ENCODE results near the gene AHNAK.
A peak's percentile ranks its signal among the peaks of the same experiment; 100 is the strongest.

The AHNAK gene

GRCh38 chr11:62404435-62404834 is 142.2 kb downstream of the AHNAK start:
- no peak overlapping the region for H3K4me3 ChIP-seq (ENCODE audit: low read length)
- no peak for DNase-seq (ENCODE audit: low read depth)

GRCh38 chr11:62402960-62403730 is 143.5 kb downstream of the AHNAK start:
- TF ChIP-seq CTCF (conservative IDR thresholded peaks at IDR 0.05; ENCODE audit: low read depth, low read length) = no peak
- no peak for DNase-seq (ENCODE audit: low read depth)
- no peak overlapping the region for H3K4me3 ChIP-seq (ENCODE audit: low read length)

More at GRCh38 chr11:62404435-62404834, 142.2 kb downstream of the AHNAK start:
- TF ChIP-seq CTCF (conservative IDR thresholded peaks at IDR 0.05; ENCODE audit: low read depth, low read length) = no peak

- no peak for DNase-seq (ENCODE audit: low read depth)
- TF ChIP-seq CTCF (conservative IDR thresholded peaks at IDR 0.05; ENCODE audit: low read depth, low read length) = no peak
- no peak overlapping the region for H3K4me3 ChIP-seq (ENCODE audit: low read length)
Measured at GRCh38 chr11:62402226-62402959, 144.2 kb downstream of the AHNAK start.

DNA sequence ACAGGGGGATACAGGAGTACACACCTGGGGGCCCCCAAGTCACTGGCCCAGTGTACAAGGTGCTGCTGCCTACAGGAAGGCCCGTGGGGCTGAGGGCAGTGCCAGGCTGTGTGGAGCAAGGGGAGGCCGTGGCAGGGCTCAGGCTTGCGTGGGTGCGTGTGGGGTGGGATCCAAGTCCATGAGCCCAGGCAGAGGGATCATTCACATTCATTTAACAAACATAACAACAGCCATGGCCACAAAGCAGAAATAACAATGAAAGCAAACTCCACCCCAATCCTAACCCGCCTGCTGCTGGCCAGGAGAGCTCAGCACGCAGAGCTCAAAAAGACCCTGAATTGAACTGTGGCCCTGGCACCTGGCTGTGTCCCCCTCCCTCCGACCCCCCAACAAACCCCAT is 144.8 kb downstream of the AHNAK start:
- DNase-seq (ENCODE audit: low read depth) = no peak
- no peak overlapping the region for H3K4me3 ChIP-seq (ENCODE audit: low read length)
- no peak for TF ChIP-seq CTCF (conservative IDR thresholded peaks at IDR 0.05; ENCODE audit: low read depth, low read length)

GRCh38 chr11:62401356-62401755 is 145.2 kb downstream of the AHNAK start:
- H3K4me3 ChIP-seq (ENCODE audit: low read length) = no peak overlapping the region
- DNase-seq (ENCODE audit: low read depth) = no peak
- TF ChIP-seq CTCF (conservative IDR thresholded peaks at IDR 0.05; ENCODE audit: low read depth, low read length) = no peak

DNA sequence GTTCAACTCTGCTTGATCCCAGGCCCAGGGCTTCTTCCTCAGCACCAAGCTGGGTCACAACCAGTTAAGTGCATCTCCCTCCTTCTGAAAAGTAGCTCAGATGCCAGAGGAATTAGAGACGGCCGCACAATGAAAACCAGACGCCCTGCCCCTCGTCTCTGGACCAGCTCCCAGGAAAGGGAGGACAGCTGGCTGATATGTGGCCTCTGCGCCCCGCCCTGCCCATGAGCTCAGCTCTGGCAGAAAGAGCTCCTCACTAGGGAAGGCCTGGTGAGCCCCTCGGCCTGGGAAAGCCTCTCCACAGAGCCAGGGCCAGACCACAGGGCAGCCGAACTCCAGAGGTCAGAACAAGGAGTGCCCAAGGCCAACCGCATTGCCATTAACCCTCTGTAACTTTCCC is 145.8 kb downstream of the AHNAK start:
- TF ChIP-seq CTCF (conservative IDR thresholded peaks at IDR 0.05; ENCODE audit: low read depth, low read length) = no peak
- no peak overlapping the region for H3K4me3 ChIP-seq (ENCODE audit: low read length)
- DNase-seq (ENCODE audit: low read depth) = peak; percentile 48

DNA sequence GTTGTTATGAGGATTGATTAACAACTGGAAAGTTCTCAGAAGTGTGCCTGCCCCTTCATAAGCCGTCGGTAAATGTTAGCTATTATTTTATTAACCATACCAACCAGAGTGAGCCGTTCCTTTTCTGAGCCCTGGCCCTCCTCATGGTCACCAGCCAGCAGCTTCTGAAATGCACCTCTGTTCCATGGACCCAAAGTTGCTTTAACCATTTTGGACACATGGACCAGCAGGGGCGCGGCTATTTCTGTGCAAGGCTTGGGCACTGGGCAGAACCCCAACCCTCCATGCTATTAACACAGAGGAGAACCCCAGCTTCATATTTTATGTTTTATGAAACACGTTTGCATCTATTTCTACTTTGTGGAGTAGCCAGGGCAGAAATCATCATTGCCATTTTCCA is 146.3 kb downstream of the AHNAK start:
- no peak for DNase-seq (ENCODE audit: low read depth)
- no peak for TF ChIP-seq CTCF (conservative IDR thresholded peaks at IDR 0.05; ENCODE audit: low read depth, low read length)
- H3K4me3 ChIP-seq (ENCODE audit: low read length) = no peak overlapping the region

Data from retinal pigment epithelial cell (primary cell).